H9 (cell line): ENCODE data around the gene OGFOD3. TPM values are rescaled to one million over a fixed set of nuclear protein-coding genes. Genes with fewer than 3 reads are reported as not detected.

Experiments used
- DNase-seq: peaks from one replicate; pipeline ENCODE4 v3.0.0-alpha.2; 2017
- H2AFZ ChIP-seq: one replicate; pipeline ENCODE4 v1.6.1; 2013; ENCODE audit warnings: mild to moderate bottlenecking, low read length, control low read depth, moderate library complexity
- H2AK5ac ChIP-seq: 2 replicates; pipeline ENCODE4 v1.6.1; 2013; ENCODE audit warnings: low read length, control low read depth, mixed read lengths; ENCODE audit not compliant: insufficient read length
- H2BK120ac ChIP-seq: one replicate; pipeline ENCODE4 v1.6.1; 2013; ENCODE audit warnings: low read depth, mild to moderate bottlenecking, low read length, control low read depth, inconsistent platforms; ENCODE audit not compliant: poor library complexity, severe bottlenecking
- H2BK12ac ChIP-seq: 2 replicates; pipeline ENCODE4 v1.6.1; 2013; ENCODE audit warnings: low read length, control low read depth, mixed read lengths, low read depth; ENCODE audit not compliant: insufficient read length
- H2BK15ac ChIP-seq: 2 replicates; pipeline ENCODE4 v1.6.1; 2013; ENCODE audit warnings: low read depth, low read length, control low read depth
- H2BK20ac ChIP-seq: one replicate; pipeline ENCODE4 v1.6.1; 2013; ENCODE audit warnings: low read depth, mild to moderate bottlenecking, low read length, control low read depth, inconsistent platforms; ENCODE audit not compliant: poor library complexity, severe bottlenecking
- H2BK5ac ChIP-seq: 2 replicates; pipeline ENCODE4 v1.6.1; 2013; ENCODE audit warnings: low read length, control low read depth, mixed read lengths; ENCODE audit not compliant: insufficient read length
- H3K14ac ChIP-seq: 2 replicates; pipeline ENCODE4 v1.6.1; 2013; ENCODE audit warnings: low read length, control low read depth; ENCODE audit not compliant: insufficient read depth
- H3K18ac ChIP-seq: 2 replicates; pipeline ENCODE4 v1.6.1; 2013; ENCODE audit warnings: low read depth, mild to moderate bottlenecking, mixed read lengths, low read length, control low read depth; ENCODE audit not compliant: insufficient read length
- H3K23ac ChIP-seq: 2 replicates; pipeline ENCODE4 v1.6.1; 2013; ENCODE audit warnings: low read length, control low read depth, mixed read lengths, low read depth; ENCODE audit not compliant: insufficient read length
- H3K23me2 ChIP-seq: 2 replicates; pipeline ENCODE4 v1.6.1; 2013; ENCODE audit warnings: low read depth, mild to moderate bottlenecking, mixed read lengths, low read length, control low read depth; ENCODE audit not compliant: insufficient read length, poor library complexity, severe bottlenecking
- H3K27ac ChIP-seq: 2 replicates; pipeline ENCODE4 v1.5.1; 2013; ENCODE audit warnings: low read length, control low read depth, mixed read lengths, low read depth; ENCODE audit not compliant: insufficient read length
- H3K27me3 ChIP-seq: 2 replicates; pipeline ENCODE4 v1.6.1; 2013; ENCODE audit warnings: low read length, control low read depth, inconsistent platforms; ENCODE audit not compliant: insufficient read depth
- H3K4ac ChIP-seq: 2 replicates; pipeline ENCODE4 v1.6.1; 2013; ENCODE audit warnings: low read depth, mild to moderate bottlenecking, control low read depth, inconsistent platforms, low read length, moderate library complexity
- H3K4me1 ChIP-seq: 2 replicates; pipeline ENCODE4 v1.6.1; 2013; ENCODE audit warnings: low read length, control low read depth, inconsistent platforms; ENCODE audit not compliant: insufficient read depth
- H3K4me2 ChIP-seq: 2 replicates; pipeline ENCODE4 v1.6.1; 2013; ENCODE audit warnings: low read length, control low read depth, mixed read lengths; ENCODE audit not compliant: insufficient read length, insufficient read depth
- H3K56ac ChIP-seq: 2 replicates; pipeline ENCODE4 v1.6.1; 2013; ENCODE audit warnings: low read depth, mild to moderate bottlenecking, mixed read lengths, low read length, control low read depth; ENCODE audit not compliant: insufficient read length
- H3K79me1 ChIP-seq: 2 replicates; pipeline ENCODE4 v1.6.1; 2013; ENCODE audit warnings: low read depth, mild to moderate bottlenecking, moderate library complexity, low read length, control low read depth, inconsistent platforms; ENCODE audit not compliant: insufficient read depth, poor library complexity, severe bottlenecking
- H3K79me2 ChIP-seq: 2 replicates; pipeline ENCODE4 v1.6.1; 2013; ENCODE audit warnings: low read length, control low read depth, inconsistent platforms; ENCODE audit not compliant: insufficient read depth
- H3K9ac ChIP-seq: 2 replicates; pipeline ENCODE4 v1.6.1; 2013; ENCODE audit warnings: low read length, control low read depth, mixed read lengths; ENCODE audit not compliant: insufficient read length; ENCODE audit errors: extremely low read depth
- H3K9me3 ChIP-seq: one replicate; pipeline ENCODE4 v1.6.1; 2013; ENCODE audit warnings: low read depth, low read length, inconsistent platforms; ENCODE audit not compliant: control insufficient read depth
- H3T11ph ChIP-seq: one replicate; pipeline ENCODE4 v1.6.1; 2013; ENCODE audit warnings: mild to moderate bottlenecking, low read length, control low read depth, inconsistent platforms
- H4K20me1 ChIP-seq: one replicate; pipeline ENCODE4 v1.6.1; 2013; ENCODE audit not compliant: control insufficient read depth, insufficient read length, insufficient read depth
- H4K5ac ChIP-seq: 2 replicates; pipeline ENCODE4 v1.6.1; 2013; ENCODE audit warnings: low read depth, mild to moderate bottlenecking, mixed read lengths, low read length, control low read depth; ENCODE audit not compliant: insufficient read length
- H4K8ac ChIP-seq: replicated peaks from 2 replicates; pipeline ENCODE4 v1.6.1; 2013; ENCODE audit warnings: low read length, control low read depth, mixed read lengths, low read depth; ENCODE audit not compliant: insufficient read length
- H4K91ac ChIP-seq: 2 replicates; pipeline ENCODE4 v1.6.1; 2013; ENCODE audit warnings: low read depth, mild to moderate bottlenecking, moderate library complexity, mixed read lengths, low read length, control low read depth; ENCODE audit not compliant: insufficient read length
- H3K27ac Mint-ChIP-seq, 3 experiments: 2 replicates in 2 of 3; 3 replicates in 1 of 3; pipeline ENCODE4 v1.8.0; 2020 to 2021; ENCODE audit warnings: mixed read lengths in 3 of 3, mild to moderate bottlenecking in 1 of 3, moderate library complexity in 1 of 3
- H3K27me3 Mint-ChIP-seq: 2 replicates; pipeline ENCODE4 v1.8.0; 2021; ENCODE audit warnings: low read depth, mild to moderate bottlenecking, moderate library complexity, mixed read lengths
- H3K36me3 Mint-ChIP-seq, 3 experiments: 2 replicates in 2 of 3; 3 replicates in 1 of 3; pipeline ENCODE4 v1.8.0; 2020 to 2021; ENCODE audit warnings: low read depth in 3 of 3, mixed read lengths in 3 of 3; ENCODE audit not compliant: insufficient read depth in 1 of 3
- H3K4me1 Mint-ChIP-seq, 2 experiments: 2 replicates each; pipeline ENCODE4 v1.8.0; 2020; ENCODE audit warnings: mixed read lengths in 2 of 2
- H3K4me3 Mint-ChIP-seq, 2 experiments: 2 replicates in 1 of 2; 3 replicates in 1 of 2; pipeline ENCODE4 v1.8.0; 2020 to 2021; ENCODE audit warnings: mild to moderate bottlenecking in 2 of 2, mixed read lengths in 2 of 2, moderate library complexity in 1 of 2
- H3K9me3 Mint-ChIP-seq, 2 experiments: 2 replicates in 1 of 2; 3 replicates in 1 of 2; pipeline ENCODE4 v1.8.0; 2020; ENCODE audit warnings: mild to moderate bottlenecking in 2 of 2, mixed read lengths in 2 of 2, moderate library complexity in 1 of 2
- WGBS: extraction: QIAGEN DNeasy Blood & Tissue Kit; methylation state at CpG from one replicate; pipeline ENCODE4 v1.1.7; 2013; ENCODE audit warnings: missing lambda C conversion rate, low lambda C conversion rate, mixed read lengths; ENCODE audit not compliant: insufficient read length; ENCODE audit errors: extremely low coverage; 5-methylcytosine and 5-hydroxymethylcytosine counted together
- total RNA-seq: library from RNA; stranded (reverse); gene quantifications from 2 replicates; pipeline ENCODE4 v1.2.1, GENCODE V29; 2021
- TF ChIP-seq, protein P1 (sequence below): fragments of 200-600 bp; sonication (generic); conservative IDR thresholded peaks from 3 replicates; pipeline ENCODE4 v1.8.0; 2021; ENCODE audit warnings: antibody characterized with exemption, mild to moderate bottlenecking

OGFOD3 gene
- total RNA-seq, 1 experiment from 2014 or later: 27.8 TPM

DNA sequence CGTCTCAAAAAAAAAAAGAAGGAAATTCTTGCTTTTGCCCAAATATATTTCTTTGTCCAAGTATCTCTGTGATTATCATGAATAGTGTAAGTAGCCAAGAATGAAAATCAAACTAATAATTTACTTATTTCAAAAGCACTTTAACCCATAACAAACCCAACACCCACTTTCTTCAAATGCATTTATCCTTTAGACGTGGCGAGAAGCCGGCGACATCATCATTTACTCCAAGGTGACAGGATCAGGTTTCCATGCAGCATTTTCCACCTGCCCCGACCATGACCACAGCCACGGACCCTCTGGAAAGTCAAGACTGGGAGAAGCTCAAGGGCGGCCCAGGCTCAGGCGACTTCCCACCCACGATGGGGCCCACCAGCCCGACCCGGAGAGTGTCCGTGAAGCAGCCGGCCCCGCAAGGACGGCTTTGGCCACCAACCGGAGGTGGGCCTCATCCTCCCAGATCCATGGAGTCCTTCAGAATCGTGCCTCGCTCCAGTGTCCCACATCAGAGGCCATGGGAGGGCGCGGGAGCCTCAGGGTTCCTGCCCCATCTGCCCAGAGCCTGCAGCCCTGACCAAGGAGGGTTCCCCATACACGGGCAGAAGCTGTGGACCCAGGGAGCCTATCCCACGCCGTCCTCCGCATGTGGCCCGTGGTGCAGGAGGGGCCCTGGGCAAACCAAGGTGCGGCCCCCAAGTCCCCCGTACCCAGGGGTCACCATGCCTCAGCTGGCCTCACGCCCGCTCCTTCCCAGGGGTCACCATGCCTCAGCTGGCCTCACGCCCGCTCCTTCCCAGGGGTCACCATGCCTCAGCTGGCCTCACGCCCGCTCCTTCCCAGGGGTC lies 28.1 kb downstream of the OGFOD3 start:
- Histone ChIP-seq H3K27ac (no peak overlapping the region), H2BK12ac (no peak overlapping the region), H2BK20ac (no peak overlapping the region), H2AFZ (no peak overlapping the region), H3K9me3 (no peaks in the 10 kb centered on the region), H3K4ac (no peak overlapping the region), H3K9ac (no peak overlapping the region), H3K56ac (no peak overlapping the region), H3K27me3 (no peaks in the 10 kb centered on the region), H3T11ph (no peak overlapping the region), H3K23me2 (no peaks in the 10 kb centered on the region), H3K18ac (no peak overlapping the region), H3K4me1 (no peaks in the 10 kb centered on the region), H3K79me2 (no peaks in the 10 kb centered on the region), H4K91ac (no peak overlapping the region), H2AK5ac (no peak overlapping the region), H2BK120ac (no peak overlapping the region), H3K4me2 (no peak overlapping the region), H3K14ac (no peak overlapping the region), H4K20me1 (no peaks in the 10 kb centered on the region), H2BK15ac (no peak overlapping the region), H4K8ac (no peak overlapping the region), H4K5ac (no peak overlapping the region), H2BK5ac (no peak overlapping the region), H3K79me1 (no peaks in the 10 kb centered on the region), H3K23ac (no peak overlapping the region)
- Mint-ChIP-seq H3K4me3 (peak overlapping the region in 1 of 2 experiments; percentile 43; a peak in 2 of 5 replicates), H3K36me3 (peaks cover 0 to 13% (median 11%) of the 10 kb centered on the region in 3 experiments; a peak in 4 of 7 replicates), H3K9me3 (no peaks in the 10 kb centered on the region; a peak in 1 of 5 replicates), H3K27me3 (peaks cover 9% of the 10 kb centered on the region), H3K27ac (no peak overlapping the region; a peak in 1 of 7 replicates), H3K4me1 (peaks cover 0 to 8% of the 10 kb centered on the region in 2 experiments; a peak in 2 of 4 replicates)
- WGBS: no CpG with 5 or more reads among the region's 34 CpGs
- DNase-seq: no peak
- TF ChIP-seq, protein P1, sequence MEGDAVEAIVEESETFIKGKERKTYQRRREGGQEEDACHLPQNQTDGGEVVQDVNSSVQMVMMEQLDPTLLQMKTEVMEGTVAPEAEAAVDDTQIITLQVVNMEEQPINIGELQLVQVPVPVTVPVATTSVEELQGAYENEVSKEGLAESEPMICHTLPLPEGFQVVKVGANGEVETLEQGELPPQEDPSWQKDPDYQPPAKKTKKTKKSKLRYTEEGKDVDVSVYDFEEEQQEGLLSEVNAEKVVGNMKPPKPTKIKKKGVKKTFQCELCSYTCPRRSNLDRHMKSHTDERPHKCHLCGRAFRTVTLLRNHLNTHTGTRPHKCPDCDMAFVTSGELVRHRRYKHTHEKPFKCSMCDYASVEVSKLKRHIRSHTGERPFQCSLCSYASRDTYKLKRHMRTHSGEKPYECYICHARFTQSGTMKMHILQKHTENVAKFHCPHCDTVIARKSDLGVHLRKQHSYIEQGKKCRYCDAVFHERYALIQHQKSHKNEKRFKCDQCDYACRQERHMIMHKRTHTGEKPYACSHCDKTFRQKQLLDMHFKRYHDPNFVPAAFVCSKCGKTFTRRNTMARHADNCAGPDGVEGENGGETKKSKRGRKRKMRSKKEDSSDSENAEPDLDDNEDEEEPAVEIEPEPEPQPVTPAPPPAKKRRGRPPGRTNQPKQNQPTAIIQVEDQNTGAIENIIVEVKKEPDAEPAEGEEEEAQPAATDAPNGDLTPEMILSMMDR: no peak
